LNCaP clone FGC (cell line): Measurements from ENCODE around the gene JDP2.

Experiments used
- DNase-seq: peaks from one replicate; pipeline ENCODE4 v3.0.0-alpha.2; 2011; ENCODE audit warnings: low read depth
- H3K4me3 ChIP-seq: 2 replicates; pipeline ENCODE4 v1.5.1; 2011; ENCODE audit warnings: mild to moderate bottlenecking, low read depth, low read length, control low read depth
- TF ChIP-seq, protein P1 (sequence below): IDR thresholded peaks from 2 replicates; pipeline ENCODE4 v1.5.1; 2012; ENCODE audit warnings: mild to moderate bottlenecking; ENCODE audit not compliant: control insufficient read depth, insufficient read depth; ENCODE audit errors: extremely low read depth

JDP2 gene

DNA sequence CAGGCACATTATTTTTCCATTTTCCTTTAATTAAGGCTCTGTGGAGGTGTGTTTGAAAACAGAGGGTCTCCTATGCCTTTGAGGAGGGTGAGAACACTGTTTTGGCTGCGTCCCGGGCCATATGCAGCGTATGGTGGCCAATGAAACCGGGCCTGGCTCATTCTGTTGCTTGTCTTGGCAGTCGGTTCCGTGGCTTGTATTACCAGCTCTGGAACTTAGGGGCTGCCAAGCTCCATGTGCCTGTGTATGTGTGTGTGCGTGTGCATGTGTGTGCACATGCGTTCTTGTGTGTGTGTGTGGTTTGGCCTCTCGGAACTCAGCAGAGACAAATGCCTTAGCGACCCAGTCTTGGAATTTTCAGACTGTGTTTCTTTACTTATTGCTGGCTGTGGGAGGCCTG is 2.7 kb downstream of the JDP2 start:
- TF ChIP-seq, protein P1, sequence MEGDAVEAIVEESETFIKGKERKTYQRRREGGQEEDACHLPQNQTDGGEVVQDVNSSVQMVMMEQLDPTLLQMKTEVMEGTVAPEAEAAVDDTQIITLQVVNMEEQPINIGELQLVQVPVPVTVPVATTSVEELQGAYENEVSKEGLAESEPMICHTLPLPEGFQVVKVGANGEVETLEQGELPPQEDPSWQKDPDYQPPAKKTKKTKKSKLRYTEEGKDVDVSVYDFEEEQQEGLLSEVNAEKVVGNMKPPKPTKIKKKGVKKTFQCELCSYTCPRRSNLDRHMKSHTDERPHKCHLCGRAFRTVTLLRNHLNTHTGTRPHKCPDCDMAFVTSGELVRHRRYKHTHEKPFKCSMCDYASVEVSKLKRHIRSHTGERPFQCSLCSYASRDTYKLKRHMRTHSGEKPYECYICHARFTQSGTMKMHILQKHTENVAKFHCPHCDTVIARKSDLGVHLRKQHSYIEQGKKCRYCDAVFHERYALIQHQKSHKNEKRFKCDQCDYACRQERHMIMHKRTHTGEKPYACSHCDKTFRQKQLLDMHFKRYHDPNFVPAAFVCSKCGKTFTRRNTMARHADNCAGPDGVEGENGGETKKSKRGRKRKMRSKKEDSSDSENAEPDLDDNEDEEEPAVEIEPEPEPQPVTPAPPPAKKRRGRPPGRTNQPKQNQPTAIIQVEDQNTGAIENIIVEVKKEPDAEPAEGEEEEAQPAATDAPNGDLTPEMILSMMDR, result no peak
- no peak overlapping the region for H3K4me3 ChIP-seq
- peak; percentile 71 for DNase-seq

DNA sequence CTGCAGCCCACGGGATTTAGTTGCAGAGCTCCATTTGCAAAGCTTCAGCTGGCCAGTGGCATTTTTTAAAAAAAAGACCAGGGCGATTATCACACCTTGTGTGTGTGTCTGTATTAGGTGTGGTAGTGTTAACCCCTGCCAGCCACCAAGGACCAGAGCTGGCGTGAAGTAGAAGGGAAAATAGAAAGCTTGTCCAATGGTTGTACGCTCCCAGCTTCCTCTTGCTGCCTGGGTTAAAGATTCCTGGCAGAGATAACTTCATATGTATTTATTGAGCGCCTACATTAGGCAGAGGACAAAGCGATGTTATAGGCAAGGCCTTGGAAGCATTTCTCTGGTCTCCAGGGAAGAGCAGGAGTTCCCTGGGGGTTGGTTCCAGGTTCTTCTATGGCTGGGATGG is 3.2 kb downstream of the JDP2 start:
- TF ChIP-seq, protein P1, result no peak
- no peak for DNase-seq
- H3K4me3 ChIP-seq, result no peak overlapping the region

DNA sequence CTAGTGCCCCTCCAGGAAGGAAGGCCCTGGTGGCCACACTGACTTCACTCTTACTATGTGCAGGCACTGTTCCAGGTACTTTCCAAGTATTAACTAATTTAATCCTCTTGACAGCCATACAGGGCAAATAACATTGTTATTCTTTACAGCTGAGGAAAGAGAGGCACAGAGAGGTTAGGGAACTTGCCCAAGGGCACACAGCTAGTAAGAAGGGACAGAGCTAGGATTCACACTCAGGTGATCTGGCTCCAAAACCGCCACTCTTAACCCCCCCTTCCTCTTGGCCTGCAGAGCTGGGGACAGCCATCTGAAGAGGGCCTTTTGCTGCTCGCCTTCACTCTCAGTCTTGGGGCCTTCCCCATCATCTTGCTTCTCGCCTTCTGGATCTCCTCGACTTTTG is 4.0 kb downstream of the JDP2 start:
- TF ChIP-seq, protein P1, result no peak
- H3K4me3 ChIP-seq, result no peak overlapping the region
- DNase-seq, result no peak

DNA sequence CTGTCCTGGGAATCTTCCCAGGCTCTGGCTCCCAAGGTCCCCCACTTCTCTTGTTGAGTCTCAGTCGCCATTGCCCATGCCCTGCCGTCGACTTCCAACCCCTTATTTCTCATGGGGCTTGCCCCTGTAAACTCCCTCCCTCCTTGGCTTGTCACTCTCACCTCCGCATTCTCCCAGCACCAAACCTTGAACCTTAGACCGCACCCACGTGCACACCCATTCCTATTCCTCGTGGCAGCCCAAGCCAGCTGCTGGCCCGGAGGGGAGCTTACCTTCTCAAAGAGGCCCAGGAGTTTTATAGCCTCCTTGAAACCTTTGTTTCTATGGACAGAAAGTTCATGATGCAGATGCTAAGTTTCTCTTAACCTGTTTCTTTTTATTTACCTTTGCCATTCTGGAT is 4.6 kb downstream of the JDP2 start:
- H3K4me3 ChIP-seq, result no peak overlapping the region
- TF ChIP-seq, protein P1, result no peak
- no peak for DNase-seq

DNA sequence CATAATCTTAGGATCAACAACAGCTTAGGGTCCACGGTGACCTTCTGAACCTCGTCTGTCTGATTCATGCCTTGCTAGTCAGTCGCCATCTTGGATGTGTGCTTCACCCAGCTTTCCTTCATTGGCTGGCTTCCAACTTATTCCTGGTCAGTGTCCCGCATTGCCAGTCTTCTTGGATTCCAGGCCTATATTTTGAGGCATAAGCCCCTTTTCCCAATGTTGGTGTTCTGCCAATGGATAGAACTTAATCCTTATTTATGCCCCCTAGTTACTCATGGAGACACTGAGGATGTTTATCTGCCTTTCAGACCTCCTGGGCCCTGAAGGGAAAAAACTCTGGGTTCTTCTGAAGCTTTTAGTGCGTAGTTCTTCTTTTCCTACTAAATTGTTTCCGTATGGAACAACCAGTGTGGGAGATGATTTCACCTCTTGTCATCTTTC is 5.8 kb downstream of the JDP2 start:
- no peak for DNase-seq
- no peak overlapping the region for H3K4me3 ChIP-seq
- TF ChIP-seq, protein P1, result no peak

DNA sequence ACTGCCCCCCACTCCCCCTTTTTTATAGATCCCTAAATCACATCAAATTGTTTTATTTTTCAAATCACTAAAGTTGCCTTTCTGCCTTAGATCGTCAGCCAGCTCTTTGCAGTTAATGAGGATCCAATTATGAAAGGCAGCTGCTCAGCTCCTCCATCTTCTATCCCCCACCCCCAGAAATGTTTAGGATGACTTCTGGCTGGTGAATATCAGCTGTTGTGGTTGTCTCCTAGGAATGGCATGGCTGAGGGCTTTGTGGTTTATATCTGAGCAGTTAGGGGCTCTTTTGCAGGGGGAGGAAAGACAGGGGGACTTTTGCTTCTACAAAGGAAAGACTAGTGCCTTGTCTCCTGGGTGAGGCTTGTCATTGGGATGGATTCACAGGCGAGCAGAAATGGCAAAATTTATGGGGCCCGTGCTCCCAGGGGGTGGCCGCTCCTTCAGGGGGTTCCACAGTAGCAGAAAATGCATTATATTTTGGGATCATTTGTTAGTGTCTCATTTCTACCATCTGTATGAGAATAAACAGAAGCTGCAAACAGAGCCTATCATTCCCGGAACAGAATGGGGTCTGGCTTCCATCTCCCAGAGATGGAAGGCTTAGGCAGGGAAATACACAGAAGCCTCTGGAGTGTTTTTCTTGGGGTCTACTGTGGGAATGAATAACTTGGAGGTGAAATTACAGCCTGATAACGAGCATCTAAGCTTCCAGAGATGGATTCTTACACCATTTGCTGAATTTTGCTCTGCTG is 6.5 kb downstream of the JDP2 start:
- TF ChIP-seq, protein P1, result no peak
- DNase-seq, result no peak
- no peak overlapping the region for H3K4me3 ChIP-seq

DNA sequence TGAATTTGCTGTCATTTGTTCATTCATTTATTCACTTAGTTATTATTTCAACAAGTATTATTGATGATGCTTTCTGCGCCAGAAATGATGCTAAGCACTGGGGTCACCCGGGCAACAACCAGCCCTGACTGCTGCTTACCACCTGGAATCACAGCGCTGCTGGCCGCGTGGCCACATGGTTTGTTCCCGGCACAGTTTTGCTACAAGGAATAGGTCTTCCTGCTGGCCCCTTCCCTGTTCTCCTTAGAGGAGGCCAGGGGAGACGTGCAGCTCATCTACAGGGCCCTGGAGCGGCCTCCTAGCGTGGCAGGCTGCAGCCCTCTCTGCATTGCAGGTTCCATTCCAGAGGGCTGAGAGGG is 7.0 kb downstream of the JDP2 start:
- no peak for DNase-seq
- H3K4me3 ChIP-seq, result no peak overlapping the region
- TF ChIP-seq, protein P1, result no peak
